Stimulated activated naive CD8-positive, alpha-beta T cell treated with anti-CD3 and anti-CD28 coated beads, Interleukin-15, Interleukin-2, amounts not matched to agents 100 U/mL and 50 U/mL, for 24 hours (primary cell): ENCODE data around the gene SLC22A5.

Experiments
- ATAC-seq: fragments of 150-1000 bp; cut with Tn5 transposase; one replicate; pipeline ENCODE4 v1.10.0; 2021
- DNase-seq: peaks from one replicate; pipeline ENCODE4 v3.0.0; 2021

The SLC22A5 gene

GRCh38 chr5:132369474-132370180, at the start of gene SLC22A5:
TSS of gene SLC22A5 (plus strand) at chr5:132369710. CDS start at chr5:132369973, 263 bp downstream.
- DNase-seq (peak; percentile 79), ATAC-seq (peak; percentile 95)

- ATAC-seq (no peak), DNase-seq (no peak)
Measured at GRCh38 chr5:132319975-132320374, 49.5 kb upstream of the SLC22A5 start.

GRCh38 chr5:132321109-132321721, 48.3 kb upstream of the SLC22A5 start:
- ATAC-seq (no peak), DNase-seq (no peak)

GRCh38 chr5:132322266-132322665, 47.2 kb upstream of the SLC22A5 start:
- no peak for ATAC-seq
- no peak for DNase-seq

GRCh38 chr5:132323202-132323601, 46.3 kb upstream of the SLC22A5 start:
- DNase-seq (no peak), ATAC-seq (no peak)

- DNase-seq: no peak
- no peak for ATAC-seq
Measured at GRCh38 chr5:132325691-132326090, 43.8 kb upstream of the SLC22A5 start.

- ATAC-seq (no peak), DNase-seq (no peak)
Measured at GRCh38 chr5:132327252-132327955, 42.1 kb upstream of the SLC22A5 start.

GRCh38 chr5:132334812-132335211, 34.7 kb upstream of the SLC22A5 start:
- ATAC-seq: no peak
- DNase-seq: no peak

GRCh38 chr5:132335402-132335801, 34.1 kb upstream of the SLC22A5 start:
- ATAC-seq (no peak), DNase-seq (no peak)

GRCh38 chr5:132339502-132339901, 30.0 kb upstream of the SLC22A5 start:
- ATAC-seq: no peak

GRCh38 chr5:132342291-132343180, 27.0 kb upstream of the SLC22A5 start:
- DNase-seq (no peak), ATAC-seq (no peak)

More at GRCh38 chr5:132339502-132339901, 30.0 kb upstream of the SLC22A5 start:
- no peak for DNase-seq

- no peak for DNase-seq
- ATAC-seq: no peak
Measured at GRCh38 chr5:132344775-132345514, 24.6 kb upstream of the SLC22A5 start.

- DNase-seq: no peak
Measured at GRCh38 chr5:132353486-132353995, 16.0 kb upstream of the SLC22A5 start.

GRCh38 chr5:132354381-132355139, 14.9 kb upstream of the SLC22A5 start:
- ATAC-seq (no peak), DNase-seq (no peak)

More at GRCh38 chr5:132353486-132353995, 16.0 kb upstream of the SLC22A5 start:
- no peak for ATAC-seq

GRCh38 chr5:132355140-132355765, 14.3 kb upstream of the SLC22A5 start:
- DNase-seq: no peak
- ATAC-seq: no peak

GRCh38 chr5:132358775-132359174, 10.7 kb upstream of the SLC22A5 start:
- DNase-seq: no peak
- ATAC-seq: no peak

- ATAC-seq: no peak
- DNase-seq: no peak
Measured at GRCh38 chr5:132362086-132362485, 7.4 kb upstream of the SLC22A5 start.

- DNase-seq (no peak), ATAC-seq (peak; percentile 36)
Measured at GRCh38 chr5:132363431-132364112, 5.9 kb upstream of the SLC22A5 start.

- DNase-seq (no peak), ATAC-seq (no peak)
Measured at GRCh38 chr5:132364319-132364718, 5.2 kb upstream of the SLC22A5 start.
